Measurements from ENCODE around the gene SPINDOC. TPM values are rescaled to one million over a fixed set of nuclear protein-coding genes. Genes with fewer than 3 reads are reported as not detected.

The SPINDOC gene
- total and polyA plus RNA-seq, 4 donors = 0.42 to 3.8 (median 2.9) TPM

DNA sequence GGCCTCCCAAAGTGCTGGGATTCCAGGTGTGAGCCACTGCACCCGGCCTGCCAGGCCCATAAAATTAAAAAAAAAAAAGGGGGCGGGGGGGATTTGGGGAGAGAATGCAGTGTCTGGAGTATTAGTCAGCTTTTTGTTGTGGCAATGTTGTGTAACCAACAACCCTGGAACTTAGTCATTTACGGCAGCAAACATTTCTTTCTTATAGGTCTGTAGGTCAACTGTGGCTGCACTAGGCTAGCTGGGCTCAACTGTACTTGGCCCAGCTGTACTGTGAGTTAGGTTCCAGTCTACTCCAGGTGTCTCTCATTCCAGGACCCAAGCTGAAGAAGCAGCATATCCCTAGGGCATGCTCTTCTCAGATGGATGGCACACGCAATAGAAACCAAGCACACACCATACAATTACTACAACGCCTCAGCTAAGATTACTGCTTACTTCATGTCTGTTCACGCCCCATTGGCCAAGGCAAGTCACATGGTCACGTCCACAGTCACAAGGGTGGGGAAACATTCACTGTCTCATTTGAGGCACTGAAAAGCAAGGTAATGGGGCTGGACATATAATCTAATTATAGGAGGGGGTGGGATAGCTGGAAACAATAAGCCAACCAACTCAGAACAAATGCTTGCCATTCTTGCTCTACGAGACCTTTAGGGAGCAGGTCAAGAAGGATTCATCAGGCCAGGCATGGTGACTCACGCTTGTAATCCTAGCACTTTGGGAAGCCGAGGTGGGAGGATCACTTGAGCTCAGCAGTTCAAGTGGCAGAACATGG is 10.4 kb upstream of the SPINDOC start:
- no peak overlapping the region for H3K27ac ChIP-seq (ENCODE audit: low read depth in 1 of 2, low read length in 2 of 2)
- H3K4me1 ChIP-seq (ENCODE audit: control insufficient read depth in 4 of 4, insufficient read depth in 4 of 4, low read length in 3 of 4) = no peaks in the 10 kb centered on the region
- H3K9me3 ChIP-seq (ENCODE audit: control insufficient read depth in 4 of 4, low read length in 3 of 4) = no peaks in the 10 kb centered on the region
- no peak for DNase-seq (ENCODE audit: low spot score)
- H3K4me3 ChIP-seq (ENCODE audit: low read depth in 1 of 3, low read length in 3 of 3) = no peak overlapping the region
- H3K36me3 ChIP-seq (ENCODE audit: control insufficient read depth in 4 of 4, insufficient read depth in 3 of 4, low read depth in 1 of 4, low read length in 3 of 4) = no peaks in the 10 kb centered on the region
- TF ChIP-seq, protein P1, sequence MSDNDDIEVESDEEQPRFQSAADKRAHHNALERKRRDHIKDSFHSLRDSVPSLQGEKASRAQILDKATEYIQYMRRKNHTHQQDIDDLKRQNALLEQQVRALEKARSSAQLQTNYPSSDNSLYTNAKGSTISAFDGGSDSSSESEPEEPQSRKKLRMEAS (IDR thresholded peaks at IDR 0.05) = no peak
- TF ChIP-seq GABPA (IDR thresholded peaks at IDR 0.05 in 1 of 2, conservative IDR thresholded peaks at IDR 0.05 in 1 of 2) (no peak), ATF3 (IDR thresholded peaks at IDR 0.05) (no peak), FOXA2 (IDR thresholded peaks at IDR 0.05) (no peak), JUND (IDR thresholded peaks at IDR 0.05) (no peak), HNF4A (conservative IDR thresholded peaks at IDR 0.05) (no peak), NR2F2 (IDR thresholded peaks at IDR 0.05) (no peak), CTCF (IDR thresholded peaks at IDR 0.05; ENCODE audit: low read depth, low read length, missing input control) (no peak), RAD21 (IDR thresholded peaks at IDR 0.05) (no peak), SP1 (IDR thresholded peaks at IDR 0.05) (no peak), HNF4G (IDR thresholded peaks at IDR 0.05) (no peak), RXRA (IDR thresholded peaks at IDR 0.05) (no peak)
- TF ChIP-seq, protein P2, sequence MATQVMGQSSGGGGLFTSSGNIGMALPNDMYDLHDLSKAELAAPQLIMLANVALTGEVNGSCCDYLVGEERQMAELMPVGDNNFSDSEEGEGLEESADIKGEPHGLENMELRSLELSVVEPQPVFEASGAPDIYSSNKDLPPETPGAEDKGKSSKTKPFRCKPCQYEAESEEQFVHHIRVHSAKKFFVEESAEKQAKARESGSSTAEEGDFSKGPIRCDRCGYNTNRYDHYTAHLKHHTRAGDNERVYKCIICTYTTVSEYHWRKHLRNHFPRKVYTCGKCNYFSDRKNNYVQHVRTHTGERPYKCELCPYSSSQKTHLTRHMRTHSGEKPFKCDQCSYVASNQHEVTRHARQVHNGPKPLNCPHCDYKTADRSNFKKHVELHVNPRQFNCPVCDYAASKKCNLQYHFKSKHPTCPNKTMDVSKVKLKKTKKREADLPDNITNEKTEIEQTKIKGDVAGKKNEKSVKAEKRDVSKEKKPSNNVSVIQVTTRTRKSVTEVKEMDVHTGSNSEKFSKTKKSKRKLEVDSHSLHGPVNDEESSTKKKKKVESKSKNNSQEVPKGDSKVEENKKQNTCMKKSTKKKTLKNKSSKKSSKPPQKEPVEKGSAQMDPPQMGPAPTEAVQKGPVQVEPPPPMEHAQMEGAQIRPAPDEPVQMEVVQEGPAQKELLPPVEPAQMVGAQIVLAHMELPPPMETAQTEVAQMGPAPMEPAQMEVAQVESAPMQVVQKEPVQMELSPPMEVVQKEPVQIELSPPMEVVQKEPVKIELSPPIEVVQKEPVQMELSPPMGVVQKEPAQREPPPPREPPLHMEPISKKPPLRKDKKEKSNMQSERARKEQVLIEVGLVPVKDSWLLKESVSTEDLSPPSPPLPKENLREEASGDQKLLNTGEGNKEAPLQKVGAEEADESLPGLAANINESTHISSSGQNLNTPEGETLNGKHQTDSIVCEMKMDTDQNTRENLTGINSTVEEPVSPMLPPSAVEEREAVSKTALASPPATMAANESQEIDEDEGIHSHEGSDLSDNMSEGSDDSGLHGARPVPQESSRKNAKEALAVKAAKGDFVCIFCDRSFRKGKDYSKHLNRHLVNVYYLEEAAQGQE (IDR thresholded peaks at IDR 0.05) = no peak
- WGBS = 91% methylated on average over 10 of the region's 10 CpGs
- H3K27me3 ChIP-seq (ENCODE audit: control insufficient read depth in 4 of 4, insufficient read depth in 4 of 4, low read length in 3 of 4) = no peaks in the 10 kb centered on the region
- H3K9ac ChIP-seq (ENCODE audit: low read depth in 1 of 2, low read length in 2 of 2) = no peak overlapping the region

DNA sequence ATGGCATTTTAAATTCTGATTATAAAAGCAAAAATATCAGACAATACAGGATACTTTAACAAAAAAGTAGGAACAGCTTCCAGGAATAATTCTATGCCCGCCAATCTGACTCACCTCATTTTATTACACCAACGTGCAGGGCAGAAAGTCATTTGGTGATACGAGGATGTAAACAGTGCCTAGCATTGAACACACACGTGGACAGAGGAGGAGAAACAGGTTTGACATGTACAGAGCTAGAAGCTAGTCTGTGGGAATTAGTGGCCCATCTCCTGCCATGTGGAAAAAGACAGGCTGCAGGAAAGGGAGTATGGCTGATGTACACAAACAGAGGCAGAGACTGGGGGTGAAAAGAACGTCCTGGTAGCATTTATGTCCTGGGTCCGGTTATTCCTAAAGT is 9.0 kb upstream of the SPINDOC start:
- no peaks in the 10 kb centered on the region for H3K27me3 ChIP-seq (ENCODE audit: control insufficient read depth in 4 of 4, insufficient read depth in 4 of 4, low read length in 3 of 4)
- 72% methylated on average over 6 of the region's 6 CpGs for WGBS
- no peak overlapping the region for H3K27ac ChIP-seq (ENCODE audit: low read depth in 1 of 2, low read length in 2 of 2)
- no peak overlapping the region for H3K9ac ChIP-seq (ENCODE audit: low read depth in 1 of 2, low read length in 2 of 2)
- no peaks in the 10 kb centered on the region for H3K4me1 ChIP-seq (ENCODE audit: control insufficient read depth in 4 of 4, insufficient read depth in 4 of 4, low read length in 3 of 4)
- no peak overlapping the region for H3K4me3 ChIP-seq (ENCODE audit: low read depth in 1 of 3, low read length in 3 of 3)
- H3K9me3 ChIP-seq (ENCODE audit: control insufficient read depth in 4 of 4, low read length in 3 of 4) = no peaks in the 10 kb centered on the region
- DNase-seq (ENCODE audit: low spot score) = no peak
- no peaks in the 10 kb centered on the region for H3K36me3 ChIP-seq (ENCODE audit: control insufficient read depth in 4 of 4, insufficient read depth in 3 of 4, low read depth in 1 of 4, low read length in 3 of 4)
- TF ChIP-seq, protein P2 (IDR thresholded peaks at IDR 0.05) = no peak
- TF ChIP-seq HNF4G (IDR thresholded peaks at IDR 0.05) = no peak
- no peak for TF ChIP-seq SP1 (IDR thresholded peaks at IDR 0.05)
- TF ChIP-seq JUND (IDR thresholded peaks at IDR 0.05) = no peak
- TF ChIP-seq NR2F2 (IDR thresholded peaks at IDR 0.05) = no peak
- no peak for TF ChIP-seq HNF4A (conservative IDR thresholded peaks at IDR 0.05)
- TF ChIP-seq, protein P3, sequence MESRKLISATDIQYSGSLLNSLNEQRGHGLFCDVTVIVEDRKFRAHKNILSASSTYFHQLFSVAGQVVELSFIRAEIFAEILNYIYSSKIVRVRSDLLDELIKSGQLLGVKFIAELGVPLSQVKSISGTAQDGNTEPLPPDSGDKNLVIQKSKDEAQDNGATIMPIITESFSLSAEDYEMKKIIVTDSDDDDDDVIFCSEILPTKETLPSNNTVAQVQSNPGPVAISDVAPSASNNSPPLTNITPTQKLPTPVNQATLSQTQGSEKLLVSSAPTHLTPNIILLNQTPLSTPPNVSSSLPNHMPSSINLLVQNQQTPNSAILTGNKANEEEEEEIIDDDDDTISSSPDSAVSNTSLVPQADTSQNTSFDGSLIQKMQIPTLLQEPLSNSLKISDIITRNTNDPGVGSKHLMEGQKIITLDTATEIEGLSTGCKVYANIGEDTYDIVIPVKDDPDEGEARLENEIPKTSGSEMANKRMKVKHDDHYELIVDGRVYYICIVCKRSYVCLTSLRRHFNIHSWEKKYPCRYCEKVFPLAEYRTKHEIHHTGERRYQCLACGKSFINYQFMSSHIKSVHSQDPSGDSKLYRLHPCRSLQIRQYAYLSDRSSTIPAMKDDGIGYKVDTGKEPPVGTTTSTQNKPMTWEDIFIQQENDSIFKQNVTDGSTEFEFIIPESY (IDR thresholded peaks at IDR 0.05) = no peak
- TF ChIP-seq YY1 (IDR thresholded peaks at IDR 0.05) = no peak
- no peak for TF ChIP-seq RAD21 (IDR thresholded peaks at IDR 0.05)
- no peak for TF ChIP-seq RXRA (IDR thresholded peaks at IDR 0.05)
- no peak for TF ChIP-seq GABPA (IDR thresholded peaks at IDR 0.05 in 1 of 2, conservative IDR thresholded peaks at IDR 0.05 in 1 of 2)
- TF ChIP-seq FOXA1 (IDR thresholded peaks at IDR 0.05) = no peak
- TF ChIP-seq TAF1 (conservative IDR thresholded peaks at IDR 0.05) = no peak
- TF ChIP-seq FOXA2 (IDR thresholded peaks at IDR 0.05) = no peak
- TF ChIP-seq, protein P1 (IDR thresholded peaks at IDR 0.05) = no peak

All from liver (tissue), 9 donors.